Activated CD4-positive, alpha-beta T cell treated with anti-CD3 and anti-CD28 coated beads, Interleukin-2, amount 10 ng/mL, durations not matched to agents 7 days and 5 days (primary cell): Measurements from ENCODE around the gene C5orf58. TPM values are rescaled to one million over a fixed set of nuclear protein-coding genes. Genes with fewer than 3 reads are reported as not detected.
A peak's percentile ranks its signal among the peaks of the same experiment; 100 is the strongest.

Source experiments
- CTCF ChIA-PET: fragments of 350-600 bp; sonication (Branson Sonifier 250); formaldehyde crosslinking; loops from one replicate; lab custom pipeline; 2021; ENCODE audit warnings: antibody characterized with exemption; lab: Charles Lee
- POLR2A ChIA-PET: fragments of 350-600 bp; sonication (Branson Sonifier 250); formaldehyde crosslinking; loops from one replicate; lab custom pipeline; 2021; ENCODE audit warnings: antibody characterized with exemption; lab: Charles Lee
- DNase-seq: peaks from one replicate; pipeline ENCODE4 v3.0.0-alpha.2; 2020
- H3K27ac Mint-ChIP-seq: one replicate; pipeline ENCODE4 v1.8.0; 2021; ENCODE audit warnings: mild to moderate bottlenecking, moderate library complexity, mixed read lengths
- H3K27me3 Mint-ChIP-seq: one replicate; pipeline ENCODE4 v1.8.0; 2021; ENCODE audit warnings: mixed read lengths
- H3K36me3 Mint-ChIP-seq: one replicate; pipeline ENCODE4 v1.8.0; 2021; ENCODE audit warnings: low read depth, mixed read lengths
- H3K4me1 Mint-ChIP-seq: one replicate; pipeline ENCODE4 v1.8.0; 2021; ENCODE audit warnings: mixed read lengths
- H3K4me3 Mint-ChIP-seq: one replicate; pipeline ENCODE4 v1.8.0; 2021; ENCODE audit warnings: mild to moderate bottlenecking, moderate library complexity, mixed read lengths
- H3K9me3 Mint-ChIP-seq: one replicate; pipeline ENCODE4 v1.8.0; 2021; ENCODE audit warnings: mixed read lengths
- total RNA-seq, 2 experiments: library from RNA; stranded (reverse); gene quantifications; one replicate each; pipeline ENCODE4 v1.2.3, GENCODE V29; 2021

The C5orf58 gene
- total RNA-seq, 2 experiments from 2014 or later, result not detected

DNA sequence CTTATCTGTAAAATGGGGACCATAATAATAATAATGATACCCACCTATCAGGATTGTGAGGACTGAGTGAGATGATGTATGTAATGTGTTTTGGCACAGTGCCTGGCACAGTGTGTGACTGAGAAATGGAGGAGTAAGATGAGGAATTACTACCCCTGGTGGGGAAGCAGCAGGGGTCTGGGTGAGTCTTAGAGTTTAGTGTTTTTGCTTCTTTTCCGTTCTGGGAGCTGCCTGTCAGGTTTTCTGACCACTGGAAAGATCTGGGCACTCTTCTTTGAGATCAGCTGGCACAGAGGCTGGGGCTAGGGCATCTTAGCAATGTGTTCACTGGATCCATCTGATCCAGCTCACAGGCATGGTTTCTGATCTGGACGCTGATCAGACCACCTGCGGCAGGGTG lies 56.3 kb downstream of the C5orf58 start:
- Mint-ChIP-seq H3K36me3 (peaks cover 99% of the 10 kb centered on the region), H3K4me1 (peaks cover 100% of the 10 kb centered on the region), H3K9me3 (no peaks in the 10 kb centered on the region), H3K4me3 (peak overlapping the region; percentile 47), H3K27me3 (no peaks in the 10 kb centered on the region), H3K27ac (peak overlapping the region; percentile 84)
- no peak for DNase-seq
- CTCF ChIA-PET, result interaction anchor here (1.0 to 2.0 kb wide), 3 partner anchors 8 to 42 kb away, joined by 3 to 10 read pairs (median 3); partner anchors contain the start of gene LCP2
- POLR2A ChIA-PET, result interaction anchor here (1.3 kb wide), 1 partner anchor 11 kb away, joined by 3 read pairs; no protein-coding TSS in a partner anchor

DNA sequence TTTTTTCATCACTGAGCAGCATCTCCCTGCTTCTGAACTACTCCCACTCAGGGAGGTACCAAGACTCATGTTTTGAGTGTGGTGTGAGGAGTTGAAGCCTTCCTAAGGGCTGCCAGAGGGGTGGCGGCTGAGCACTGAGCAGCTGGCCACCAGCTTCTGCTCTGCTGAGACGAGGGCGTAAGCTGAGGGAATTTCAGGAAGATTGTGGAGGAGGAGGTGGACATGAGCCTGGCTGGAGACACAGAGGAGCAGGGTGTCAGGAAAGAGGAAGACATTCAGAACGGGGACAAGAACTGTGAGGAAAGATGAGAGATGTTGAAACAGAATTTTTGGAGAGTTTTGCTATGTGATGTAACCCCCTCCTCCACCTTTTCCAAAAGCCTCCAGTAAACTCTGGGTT lies 57.0 kb downstream of the C5orf58 start:
- Mint-ChIP-seq H3K4me3 (peak overlapping the region; percentile 52), H3K27ac (peak overlapping the region; percentile 84), H3K9me3 (no peaks in the 10 kb centered on the region), H3K4me1 (peaks cover 100% of the 10 kb centered on the region), H3K27me3 (no peaks in the 10 kb centered on the region), H3K36me3 (peaks cover 99% of the 10 kb centered on the region)
- ChIA-PET CTCF (interaction anchor here (1.0 kb wide), 1 partner anchor 10 kb away, joined by 3 read pairs; no protein-coding TSS in a partner anchor), POLR2A (interaction anchor here (1.3 to 1.4 kb wide), 2 partner anchors 12 to 13 kb away, joined by 3 to 6 read pairs; no protein-coding TSS in a partner anchor)
- DNase-seq, result no peak

DNA sequence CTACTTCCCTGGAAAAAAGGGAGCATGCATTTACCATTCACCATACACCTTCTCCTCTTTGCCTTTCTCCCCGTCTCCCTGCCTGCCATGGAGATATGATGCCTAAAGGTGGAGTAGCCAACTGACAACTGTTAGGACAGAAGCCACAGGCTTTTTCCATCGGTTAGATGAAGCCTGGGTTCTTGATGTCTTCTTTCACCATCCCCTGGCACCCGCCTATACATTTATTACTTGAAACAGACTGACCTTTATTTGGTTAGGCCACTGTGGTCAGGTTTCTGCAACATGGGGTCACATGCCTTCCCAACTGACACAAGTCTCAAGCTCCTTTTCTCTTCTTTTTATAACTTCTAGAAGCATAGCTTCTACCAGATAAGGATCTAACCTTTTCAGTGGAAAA lies 57.7 kb downstream of the C5orf58 start:
- Mint-ChIP-seq H3K4me1 (peaks cover 92% of the 10 kb centered on the region), H3K4me3 (peak overlapping the region; percentile 8), H3K27ac (peak overlapping the region; percentile 75), H3K9me3 (no peaks in the 10 kb centered on the region), H3K36me3 (peaks cover 99% of the 10 kb centered on the region), H3K27me3 (no peaks in the 10 kb centered on the region)
- DNase-seq, result no peak
- CTCF ChIA-PET, result interaction anchor here (0.5 to 3.6 kb wide), 5 partner anchors 11 to 351 kb away, joined by 3 to 19 read pairs (median 4); no protein-coding TSS in a partner anchor
- POLR2A ChIA-PET, result interaction anchor here (0.6 to 1.4 kb wide), 2 partner anchors 13 to 29 kb away, joined by 4 to 6 read pairs; no protein-coding TSS in a partner anchor

DNA sequence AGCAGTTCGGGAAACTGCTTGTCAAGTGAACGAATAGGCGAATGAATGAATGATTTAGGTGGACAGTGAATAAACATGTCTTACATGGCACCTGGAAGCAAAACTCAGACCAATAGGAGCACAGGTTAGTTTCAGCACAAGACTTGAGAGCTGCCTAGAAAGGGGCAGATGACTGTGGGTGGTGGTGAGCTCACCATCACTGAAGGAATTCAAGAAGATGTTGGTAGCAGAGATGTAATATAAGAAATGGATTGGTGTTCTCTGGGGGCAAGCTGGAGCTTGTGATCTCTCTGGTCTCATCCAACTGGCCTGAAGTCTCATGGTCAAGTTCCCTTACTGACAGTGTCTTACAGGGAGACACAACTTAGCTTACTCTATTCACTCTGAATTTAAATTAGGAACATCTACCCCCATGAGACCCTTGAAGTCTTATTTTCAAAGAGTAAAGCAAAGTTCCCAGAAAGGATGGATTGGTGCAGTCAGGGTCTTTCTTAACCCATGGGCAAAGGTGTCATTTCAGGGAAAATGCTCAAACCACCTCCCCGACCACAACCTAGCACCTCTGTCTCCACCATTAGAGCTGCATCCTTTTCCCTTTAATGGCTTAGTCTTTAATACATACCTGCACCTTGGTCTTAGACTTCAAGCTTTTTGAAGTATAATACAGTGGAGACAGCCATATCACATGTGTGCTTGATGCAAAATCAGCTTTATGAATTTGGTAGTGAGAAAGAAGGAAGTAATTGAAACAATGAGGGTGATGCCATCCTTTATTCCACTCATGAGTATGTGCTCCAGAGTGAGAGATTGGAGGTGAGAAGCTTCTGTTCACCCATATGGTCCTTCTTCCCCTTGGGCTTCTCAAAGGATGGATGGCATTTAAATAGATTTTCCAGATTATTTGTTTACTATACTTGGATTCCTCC lies 59.7 kb downstream of the C5orf58 start:
- Mint-ChIP-seq H3K4me3 (peak overlapping the region; percentile 96), H3K27me3 (no peaks in the 10 kb centered on the region), H3K27ac (peak overlapping the region; percentile 79), H3K4me1 (peaks cover 73% of the 10 kb centered on the region), H3K36me3 (peaks cover 99% of the 10 kb centered on the region), H3K9me3 (no peaks in the 10 kb centered on the region)
- POLR2A ChIA-PET, result interaction anchor here (1.1 to 3.1 kb wide), 5 partner anchors 10 to 39 kb away, joined by 3 to 14 read pairs (median 6); no protein-coding TSS in a partner anchor
- DNase-seq, result no peak
- CTCF ChIA-PET, result interaction anchor here (0.5 to 8.0 kb wide), 13 partner anchors 8 to 619 kb away, joined by 3 to 47 read pairs (median 7); no protein-coding TSS in a partner anchor

DNA sequence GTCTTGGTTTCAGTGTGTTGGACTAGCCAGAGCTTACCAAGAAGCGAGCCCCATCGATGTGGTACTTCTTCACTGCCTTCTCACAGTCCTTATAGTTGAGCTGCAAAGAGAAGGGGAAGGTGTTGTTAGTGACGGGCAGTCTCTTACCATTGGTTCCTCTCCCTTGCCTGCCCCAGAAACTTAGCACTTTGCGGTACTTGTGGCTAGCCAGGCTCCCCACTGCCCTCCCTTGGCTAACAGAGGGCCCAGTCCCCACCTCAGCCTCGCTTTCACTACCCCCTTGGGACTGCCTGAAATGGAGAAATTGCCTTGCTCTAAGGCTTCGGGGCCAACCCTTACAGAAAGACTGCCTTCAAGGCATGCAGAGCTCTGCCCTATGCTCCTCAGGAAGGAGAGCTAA lies 60.5 kb downstream of the C5orf58 start:
- Mint-ChIP-seq H3K27me3 (no peaks in the 10 kb centered on the region), H3K36me3 (peaks cover 93% of the 10 kb centered on the region), H3K4me1 (peaks cover 71% of the 10 kb centered on the region), H3K27ac (peak overlapping the region; percentile 79), H3K4me3 (peak overlapping the region; percentile 96), H3K9me3 (no peaks in the 10 kb centered on the region)
- POLR2A ChIA-PET, result interaction anchor here (0.5 to 3.1 kb wide), 5 partner anchors 10 to 38 kb away, joined by 3 to 14 read pairs (median 6); no protein-coding TSS in a partner anchor
- peak; percentile 60 for DNase-seq
- CTCF ChIA-PET, result interaction anchor here (0.5 to 8.0 kb wide), 10 partner anchors 10 to 620 kb away, joined by 3 to 47 read pairs (median 6); no protein-coding TSS in a partner anchor

DNA sequence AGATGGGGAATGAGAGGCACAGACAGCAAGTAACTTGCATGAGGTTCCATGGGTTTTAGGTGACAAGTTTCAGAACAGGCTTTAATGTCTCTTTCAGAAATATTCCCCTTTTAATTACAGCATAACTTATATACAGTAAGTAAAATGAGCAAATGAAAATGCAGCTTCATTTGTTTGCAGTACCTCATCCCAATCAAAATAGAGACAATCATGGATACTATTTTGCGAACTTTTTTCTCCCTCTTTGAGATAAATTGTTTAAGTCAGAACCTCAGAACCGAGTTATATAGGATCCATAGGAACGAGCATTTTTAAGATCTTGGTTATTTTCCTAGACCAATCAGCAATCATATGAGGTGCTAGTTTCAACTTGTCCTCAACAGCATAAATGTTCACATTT lies 61.3 kb downstream of the C5orf58 start:
- Mint-ChIP-seq H3K27me3 (no peaks in the 10 kb centered on the region), H3K27ac (peak overlapping the region; percentile 56), H3K4me3 (peak overlapping the region; percentile 96), H3K9me3 (no peaks in the 10 kb centered on the region), H3K36me3 (peaks cover 85% of the 10 kb centered on the region), H3K4me1 (peaks cover 70% of the 10 kb centered on the region)
- DNase-seq, result no peak
- CTCF ChIA-PET, result interaction anchor here (1.0 to 8.0 kb wide), 8 partner anchors 9 to 44 kb away, joined by 3 to 47 read pairs (median 6); no protein-coding TSS in a partner anchor
- POLR2A ChIA-PET, result interaction anchor here (0.5 to 3.1 kb wide), 4 partner anchors 11 to 37 kb away, joined by 3 to 14 read pairs (median 6); no protein-coding TSS in a partner anchor

DNA sequence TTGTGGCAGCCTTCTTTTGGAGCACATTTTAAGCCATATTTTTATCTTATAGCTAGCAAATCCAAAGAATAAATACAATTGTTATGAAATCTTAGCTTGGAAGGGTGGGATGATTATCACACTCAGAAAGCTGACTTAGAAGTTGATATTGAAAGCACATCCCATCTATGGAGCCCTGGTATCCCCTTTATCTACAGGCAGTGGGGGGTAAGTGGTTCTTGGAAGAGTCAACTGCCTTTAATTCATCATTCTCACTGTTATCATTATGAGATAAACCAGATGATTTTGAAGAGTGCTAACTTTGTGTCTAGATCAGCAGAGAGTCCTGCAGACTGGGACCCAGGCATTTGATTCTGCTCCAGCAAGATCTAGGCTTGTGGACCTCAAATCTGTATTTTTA lies 61.8 kb downstream of the C5orf58 start:
- Mint-ChIP-seq H3K36me3 (peaks cover 80% of the 10 kb centered on the region), H3K9me3 (no peaks in the 10 kb centered on the region), H3K27ac (peak overlapping the region; percentile 56), H3K4me1 (peaks cover 70% of the 10 kb centered on the region), H3K4me3 (peak overlapping the region; percentile 96), H3K27me3 (no peaks in the 10 kb centered on the region)
- ChIA-PET CTCF (interaction anchor here (0.6 to 8.0 kb wide), 8 partner anchors 8 to 1701 kb away, joined by 3 to 47 read pairs (median 5); no protein-coding TSS in a partner anchor), POLR2A (interaction anchor here (1.4 to 1.6 kb wide), 3 partner anchors 16 to 40 kb away, joined by 4 to 5 read pairs (median 4); no protein-coding TSS in a partner anchor)
- DNase-seq, result no peak

Other genes with a start within 250 kb of the C5orf58 start
- gene FOXI1, start 127.1 kb upstream of the C5orf58 start, total RNA-seq, result not detected
- 100 to 1,000 TPM; 285 to 309 TPM for gene LCP2, start 64.8 kb downstream of the C5orf58 start, total RNA-seq
- gene KCNMB1, start 156.4 kb downstream of the C5orf58 start, total RNA-seq, result not detected